ENCODE results near the gene LRRC4C. TPM values are rescaled to one million over a fixed set of nuclear protein-coding genes. Genes with fewer than 3 reads are reported as not detected.

Gene LRRC4C
- polyA plus RNA-seq, 1 of the 3 experiments (the other 2 are of a cell fraction) = 0.16 TPM

- 80% methylated on average over 3 of the region's 3 CpGs for WGBS (ENCODE audit: low lambda C conversion rate)
- peaks cover 7 to 31% of the 10 kb centered on the region in 2 experiments; a peak in 3 of 4 replicates for H3K4me1 ChIP-seq (ENCODE audit: control insufficient read depth in 1 of 2, insufficient read depth in 2 of 2, low read depth in 1 of 2, low read length in 1 of 2)
- no peak for TF ChIP-seq CHD2 (IDR thresholded peaks at IDR 0.05; ENCODE audit: low read length, partially characterized antibody)
- no peak for TF ChIP-seq MEF2A (IDR thresholded peaks at IDR 0.05; ENCODE audit: borderline replicate concordance, low read depth)
- TF ChIP-seq RXRA (IDR thresholded peaks at IDR 0.05; ENCODE audit: borderline replicate concordance, low read depth) = no peak
- TF ChIP-seq CTCF (IDR thresholded peaks at IDR 0.05) = no peak
- TF ChIP-seq SIN3A (IDR thresholded peaks at IDR 0.05; ENCODE audit: borderline replicate concordance, low read depth, low read length) = no peak
- no peak overlapping the region for H3K4me3 ChIP-seq (ENCODE audit: low read depth in 2 of 2, low read length in 1 of 2)
- no peaks in the 10 kb centered on the region for H3K27me3 ChIP-seq (ENCODE audit: insufficient read depth)
- no peak for DNase-seq
- no peaks in the 10 kb centered on the region for H4K20me1 ChIP-seq (ENCODE audit: insufficient read depth)
- H3K9me2 ChIP-seq = no peaks in the 10 kb centered on the region
- no peak overlapping the region for H3K9ac ChIP-seq
- no peak overlapping the region for H3K4me2 ChIP-seq
- H3K79me2 ChIP-seq (ENCODE audit: insufficient read depth) = no peaks in the 10 kb centered on the region
- CTCF ChIA-PET = interaction anchor here (1.1 to 6.2 kb wide), 3 partner anchors 13 to 158 kb away, joined by 3 to 107 read pairs (median 3); no protein-coding TSS in a partner anchor
- POLR2A ChIA-PET = no interaction called here
- H2AFZ ChIP-seq (ENCODE audit: low read depth) = no peak overlapping the region
- no peaks in the 10 kb centered on the region for H3K36me3 ChIP-seq (replicated peaks in 1 of 2; ENCODE audit: control insufficient read depth in 1 of 2, insufficient read depth in 2 of 2, low read length in 1 of 2)
- no peaks in the 10 kb centered on the region for H3K9me3 ChIP-seq
- H3F3A ChIP-seq (replicated peaks; ENCODE audit: insufficient read depth) = no peaks in the 10 kb centered on the region
- no peak overlapping the region for H3K27ac ChIP-seq (ENCODE audit: low read depth in 2 of 2, low read length in 1 of 2)
Measured at GRCh38 chr11:40291329-40291728, 1168.1 kb downstream of the LRRC4C start.

GRCh38 chr11:40290171-40290631 is 1169.3 kb downstream of the LRRC4C start:
- no peaks in the 10 kb centered on the region for H4K20me1 ChIP-seq (ENCODE audit: insufficient read depth)
- H3K36me3 ChIP-seq (replicated peaks in 1 of 2; ENCODE audit: control insufficient read depth in 1 of 2, insufficient read depth in 2 of 2, low read length in 1 of 2) = no peaks in the 10 kb centered on the region
- H3K27me3 ChIP-seq (ENCODE audit: insufficient read depth) = no peaks in the 10 kb centered on the region
- no peak overlapping the region for H3K9ac ChIP-seq
- no peaks in the 10 kb centered on the region for H3K9me3 ChIP-seq
- H3K9me2 ChIP-seq = no peaks in the 10 kb centered on the region
- CTCF ChIA-PET = interaction anchor here (1.1 to 6.2 kb wide), 3 partner anchors 14 to 157 kb away, joined by 3 to 107 read pairs (median 3); no protein-coding TSS in a partner anchor
- 28% methylated on average over 2 of the region's 2 CpGs for WGBS (ENCODE audit: low lambda C conversion rate)
- no peak overlapping the region for H3K4me2 ChIP-seq
- no peak for TF ChIP-seq POLR2AphosphoS5 (IDR thresholded peaks at IDR 0.05; ENCODE audit: low read depth, low read length)
- no peak for TF ChIP-seq MAX (IDR thresholded peaks at IDR 0.05; ENCODE audit: low read depth)
- TF ChIP-seq USF2 (IDR thresholded peaks at IDR 0.05; ENCODE audit: borderline replicate concordance, low read depth, low read length) = no peak
- no peak for TF ChIP-seq IRF3 (IDR thresholded peaks at IDR 0.05; ENCODE audit: low read depth, low read length)
- TF ChIP-seq RCOR1 (IDR thresholded peaks at IDR 0.05; ENCODE audit: low read length) = no peak
- no peak for TF ChIP-seq PBX3 (IDR thresholded peaks at IDR 0.05)
- no peak overlapping the region for H3K27ac ChIP-seq (ENCODE audit: low read depth in 2 of 2, low read length in 1 of 2)
- peaks cover 7 to 39% of the 10 kb centered on the region in 2 experiments; a peak in 3 of 4 replicates for H3K4me1 ChIP-seq (ENCODE audit: control insufficient read depth in 1 of 2, insufficient read depth in 2 of 2, low read depth in 1 of 2, low read length in 1 of 2)
- H3K4me3 ChIP-seq (ENCODE audit: low read depth in 2 of 2, low read length in 1 of 2) = no peak overlapping the region
- DNase-seq = no peak
- POLR2A ChIA-PET = no interaction called here
- no peak overlapping the region for H2AFZ ChIP-seq (ENCODE audit: low read depth)
- no peaks in the 10 kb centered on the region for H3K79me2 ChIP-seq (ENCODE audit: insufficient read depth)
- no peaks in the 10 kb centered on the region for H3F3A ChIP-seq (replicated peaks; ENCODE audit: insufficient read depth)

Measured in SK-N-SH (cell line).